HG02678 (cell line): ENCODE measurements around the gene GIMD1.

ENCODE experiments used
- ATAC-seq: cut with Tn5 transposase; IDR thresholded peaks from one replicate; pipeline ENCODE4 v1.9.1; 2021; ENCODE audit warnings: mild to moderate bottlenecking, moderate library complexity; ENCODE audit not compliant: unreplicated experiment

The GIMD1 gene

DNA sequence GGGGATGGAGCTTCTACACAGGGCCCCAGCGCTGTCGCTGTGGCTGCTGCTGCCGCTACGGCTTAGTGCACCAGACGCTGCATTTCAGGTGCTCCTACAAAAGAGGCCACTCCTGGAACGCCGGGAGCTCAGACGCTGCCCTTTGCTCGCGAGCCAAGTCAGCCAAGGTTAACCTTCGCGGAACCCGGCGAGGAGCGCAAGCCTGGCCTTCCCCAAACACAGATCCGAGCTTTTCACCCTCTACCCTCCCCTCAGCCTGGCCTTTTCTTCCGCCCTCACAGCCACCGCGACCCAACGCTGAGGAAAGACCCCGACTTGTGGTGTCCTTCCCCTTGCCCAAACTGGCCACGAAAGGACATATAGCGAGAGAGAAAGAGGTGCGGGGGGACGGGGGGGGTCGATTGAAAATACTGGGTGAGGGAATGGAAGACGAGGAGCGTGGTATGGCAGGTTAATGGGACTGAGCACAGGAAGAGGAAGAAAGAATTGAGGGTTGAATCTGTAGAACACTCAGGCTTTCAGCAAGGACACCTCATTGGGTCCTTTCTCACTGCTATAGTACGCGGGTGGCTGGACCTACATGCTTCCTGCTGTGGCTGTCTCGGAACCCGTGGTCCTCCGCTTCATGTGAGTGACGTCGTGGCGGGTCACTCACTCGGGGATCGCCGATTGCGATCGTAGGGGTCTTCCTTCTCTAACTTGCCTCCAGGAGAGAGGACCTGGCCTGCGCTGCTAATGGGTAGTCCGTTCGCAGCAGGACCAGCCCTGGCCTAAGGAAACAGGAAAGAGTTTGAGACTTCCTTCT is 52.4 kb downstream of the GIMD1 start, which contains the start of the genes AIMP1 and TBCK:
TSS of gene AIMP1 (plus strand) at position 583 of the 805 bp plus-strand sequence. CDS start 8,460 bp downstream, outside the sequence.
TSS of gene TBCK (minus strand) at position 242 of the 805 bp plus-strand sequence. CDS start 7,249 bp downstream, outside the sequence.
- ATAC-seq, result peak; percentile 88

GRCh38 chr4:106315476-106315967 is 53.1 kb downstream of the GIMD1 start:
- peak; percentile 20 for ATAC-seq

DNA sequence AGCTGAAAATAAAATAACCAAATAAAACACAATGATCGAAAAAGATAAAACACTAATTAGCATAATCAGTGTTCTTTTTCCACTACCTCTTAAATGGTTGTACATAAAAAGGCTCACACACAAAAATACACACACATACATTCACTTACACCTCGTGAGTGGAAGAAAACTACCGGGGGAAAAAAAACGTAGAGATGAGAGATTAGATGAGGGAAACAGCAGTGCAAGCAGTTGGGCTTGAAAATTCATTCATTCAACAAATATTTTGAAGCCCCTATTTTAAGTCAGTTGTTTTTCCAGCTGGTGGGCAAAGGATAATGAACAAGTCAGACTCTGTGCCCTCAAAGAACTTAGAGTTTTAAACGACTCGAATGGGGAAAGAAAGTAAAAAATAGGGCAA is 53.6 kb downstream of the GIMD1 start:
- ATAC-seq, result no peak

DNA sequence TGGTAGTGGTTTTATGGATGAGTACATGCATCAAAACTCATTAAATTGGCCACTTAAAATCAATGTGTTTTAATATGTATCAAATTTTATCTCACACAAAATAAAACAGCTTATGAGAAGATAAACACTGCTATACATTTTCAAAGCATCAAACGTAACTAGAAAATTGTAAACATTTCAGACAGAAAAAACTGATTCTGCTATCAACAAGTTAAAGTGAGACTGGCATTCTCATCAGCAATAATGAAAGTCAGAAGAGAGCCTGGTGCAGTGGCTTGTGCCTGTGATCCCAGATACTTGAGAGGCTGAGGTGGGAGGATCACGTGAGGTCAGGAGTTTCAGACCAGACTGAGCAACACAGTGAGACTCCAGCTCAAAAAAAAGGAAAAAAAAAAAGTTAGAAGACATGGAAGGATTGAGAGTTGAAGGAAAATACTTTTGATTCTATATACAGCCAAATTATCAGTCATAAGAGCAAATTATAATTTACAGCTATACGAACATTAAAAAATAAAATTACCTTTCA is 55.5 kb downstream of the GIMD1 start:
- ATAC-seq, result no peak

- ATAC-seq, result no peak
These were observed 56.2 kb downstream of the GIMD1 start for GRCh38 chr4:106312377-106312776.
